ENCODE data around the gene CCDC102A.
A peak's percentile ranks its signal among the peaks of the same experiment; 100 is the strongest.

- TF ChIP-seq ZNF615 (CRISPR knock-in tag; IDR thresholded peaks at IDR 0.05; ENCODE audit: borderline replicate concordance), result no peak
- TF ChIP-seq ZNF431 (CRISPR knock-in tag; IDR thresholded peaks at IDR 0.05; ENCODE audit: borderline replicate concordance, low read depth), result 0 out of 2 replicates have a peak, but pooled peaks have one; percentile 19
- TF ChIP-seq TCF7 (IDR thresholded peaks at IDR 0.05; ENCODE audit: low read depth), result no peak
- TF ChIP-seq ZNF768 (CRISPR knock-in tag; IDR thresholded peaks at IDR 0.05), result no peak
- TF ChIP-seq, protein P1, sequence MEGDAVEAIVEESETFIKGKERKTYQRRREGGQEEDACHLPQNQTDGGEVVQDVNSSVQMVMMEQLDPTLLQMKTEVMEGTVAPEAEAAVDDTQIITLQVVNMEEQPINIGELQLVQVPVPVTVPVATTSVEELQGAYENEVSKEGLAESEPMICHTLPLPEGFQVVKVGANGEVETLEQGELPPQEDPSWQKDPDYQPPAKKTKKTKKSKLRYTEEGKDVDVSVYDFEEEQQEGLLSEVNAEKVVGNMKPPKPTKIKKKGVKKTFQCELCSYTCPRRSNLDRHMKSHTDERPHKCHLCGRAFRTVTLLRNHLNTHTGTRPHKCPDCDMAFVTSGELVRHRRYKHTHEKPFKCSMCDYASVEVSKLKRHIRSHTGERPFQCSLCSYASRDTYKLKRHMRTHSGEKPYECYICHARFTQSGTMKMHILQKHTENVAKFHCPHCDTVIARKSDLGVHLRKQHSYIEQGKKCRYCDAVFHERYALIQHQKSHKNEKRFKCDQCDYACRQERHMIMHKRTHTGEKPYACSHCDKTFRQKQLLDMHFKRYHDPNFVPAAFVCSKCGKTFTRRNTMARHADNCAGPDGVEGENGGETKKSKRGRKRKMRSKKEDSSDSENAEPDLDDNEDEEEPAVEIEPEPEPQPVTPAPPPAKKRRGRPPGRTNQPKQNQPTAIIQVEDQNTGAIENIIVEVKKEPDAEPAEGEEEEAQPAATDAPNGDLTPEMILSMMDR (CRISPR knock-in tag; IDR thresholded peaks at IDR 0.05), result peak; percentile 19; the same call in 1 of the 2 replicates
- TF ChIP-seq ZBTB7A (CRISPR knock-in tag; IDR thresholded peaks at IDR 0.05), result no peak
- peak; percentile 82; the same call in 1 of the 2 replicates for TF ChIP-seq SMAD1 (CRISPR knock-in tag; IDR thresholded peaks at IDR 0.05; ENCODE audit: borderline replicate concordance, low read depth)
- TF ChIP-seq EZH2 (conservative IDR thresholded peaks at IDR 0.05; ENCODE audit: low read depth, low read length), result no peak
Measured at GRCh38 chr16:57479976-57480753, 56.2 kb downstream of the CCDC102A start.

Measured in HepG2 (cell line).